Sigmoid colon (tissue), 4 donors: ENCODE measurements around the gene SIPA1L3.

ENCODE experiments used
- POLR2A ChIP-seq, 2 donors: fragments of 450-650 bp; IDR thresholded peaks; one replicate each; pipeline ENCODE4 v1.6.1; 2016; ENCODE audit warnings: antibody characterized with exemption in 2 of 2, mild to moderate bottlenecking in 2 of 2, moderate library complexity in 2 of 2
- POLR2AphosphoS5 ChIP-seq, 4 donors: sonication (generic); formaldehyde crosslinking; IDR thresholded peaks; one replicate each; pipeline ENCODE4 v1.6.1; 2017; ENCODE audit warnings: antibody characterized with exemption in 4 of 4
- TF ChIP-seq, protein P1 (sequence below), 4 experiments: fragments of 450-650 bp in 3 of 4; fragments of 200-600 bp in 1 of 4; IDR thresholded peaks; one replicate each; pipeline ENCODE4 v1.5.1; 2016 to 2019; ENCODE audit warnings: antibody characterized with exemption in 4 of 4, mild to moderate bottlenecking in 3 of 4, moderate library complexity in 2 of 4

DNA sequence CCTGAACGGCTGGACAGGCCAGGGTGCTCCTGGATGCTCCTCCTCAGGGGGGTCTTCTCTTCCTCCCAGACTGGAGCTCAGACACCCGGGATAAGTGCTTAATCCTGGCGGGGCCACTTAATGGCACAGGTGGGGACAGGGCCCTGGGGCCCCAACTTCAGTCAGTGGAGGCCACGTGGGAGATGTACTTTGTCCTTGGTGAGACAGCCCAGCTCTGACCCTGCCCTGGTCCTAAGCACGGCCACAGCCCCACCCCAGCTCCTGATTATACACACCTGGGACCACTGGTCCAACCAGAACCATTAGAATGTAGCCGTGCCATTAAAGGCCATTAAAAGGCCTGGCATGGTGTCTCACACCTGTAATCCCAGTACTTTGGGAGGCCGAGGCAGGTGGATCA, 341.4 kb downstream of the SIPA1L3 start:
- TF ChIP-seq, protein P1, sequence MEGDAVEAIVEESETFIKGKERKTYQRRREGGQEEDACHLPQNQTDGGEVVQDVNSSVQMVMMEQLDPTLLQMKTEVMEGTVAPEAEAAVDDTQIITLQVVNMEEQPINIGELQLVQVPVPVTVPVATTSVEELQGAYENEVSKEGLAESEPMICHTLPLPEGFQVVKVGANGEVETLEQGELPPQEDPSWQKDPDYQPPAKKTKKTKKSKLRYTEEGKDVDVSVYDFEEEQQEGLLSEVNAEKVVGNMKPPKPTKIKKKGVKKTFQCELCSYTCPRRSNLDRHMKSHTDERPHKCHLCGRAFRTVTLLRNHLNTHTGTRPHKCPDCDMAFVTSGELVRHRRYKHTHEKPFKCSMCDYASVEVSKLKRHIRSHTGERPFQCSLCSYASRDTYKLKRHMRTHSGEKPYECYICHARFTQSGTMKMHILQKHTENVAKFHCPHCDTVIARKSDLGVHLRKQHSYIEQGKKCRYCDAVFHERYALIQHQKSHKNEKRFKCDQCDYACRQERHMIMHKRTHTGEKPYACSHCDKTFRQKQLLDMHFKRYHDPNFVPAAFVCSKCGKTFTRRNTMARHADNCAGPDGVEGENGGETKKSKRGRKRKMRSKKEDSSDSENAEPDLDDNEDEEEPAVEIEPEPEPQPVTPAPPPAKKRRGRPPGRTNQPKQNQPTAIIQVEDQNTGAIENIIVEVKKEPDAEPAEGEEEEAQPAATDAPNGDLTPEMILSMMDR (IDR thresholded peaks at IDR 0.05), result no peak
- TF ChIP-seq POLR2AphosphoS5 (IDR thresholded peaks at IDR 0.05) (no peak), POLR2A (IDR thresholded peaks at IDR 0.05) (no peak)
